Naive thymus-derived CD4-positive, alpha-beta T cell (primary cell): ENCODE results near the gene ATAD1. TPM values are rescaled to one million over a fixed set of nuclear protein-coding genes. Genes with fewer than 3 reads are reported as not detected.
A peak's percentile ranks its signal among the peaks of the same experiment; 100 is the strongest.
"Not testable (repeated sequence)": the region's sequence is repeated elsewhere in the genome, so short reads cannot be mapped to it uniquely, and the experiment has no call there.

ENCODE experiments used
- ATAC-seq: fragments of 150-1000 bp; cut with Tn5 transposase; 2 replicates; pipeline ENCODE4 v1.10.0; 2021; ENCODE audit warnings: mild to moderate bottlenecking, moderate library complexity
- CTCF ChIA-PET: fragments of 350-600 bp; sonication (Branson Sonifier 250); formaldehyde crosslinking; loops from one replicate; lab custom pipeline; 2021; ENCODE audit warnings: antibody characterized with exemption; lab: Charles Lee
- POLR2A ChIA-PET: fragments of 350-600 bp; sonication (Branson Sonifier 250); formaldehyde crosslinking; loops from one replicate; lab custom pipeline; 2021; ENCODE audit warnings: antibody characterized with exemption, inconsistent platforms; lab: Charles Lee
- DNase-seq, 9 donors: peaks; one replicate each; pipeline versions ENCODE4 v3.0.0 to v3.0.0-alpha.2; 2020 to 2022; ENCODE audit warnings: mixed read lengths in 1 of 9
- H3K27ac ChIP-seq: one replicate; pipeline ENCODE4 v1.7.0; 2013; ENCODE audit warnings: mild to moderate bottlenecking, low read depth, low read length, moderate library complexity
- H3K27me3 ChIP-seq, 2 donors: one replicate each; pipeline ENCODE4 v1.7.0; 2013; ENCODE audit warnings: low read length in 2 of 2, mild to moderate bottlenecking in 2 of 2, moderate library complexity in 2 of 2; ENCODE audit not compliant: control insufficient read depth in 2 of 2, insufficient read depth in 2 of 2
- H3K36me3 ChIP-seq, 3 experiments: 1 replicate in 2 of 3; 2 replicates in 1 of 3; pipeline ENCODE4 v1.7.0; 2013; ENCODE audit warnings: low read length in 3 of 3, mild to moderate bottlenecking in 3 of 3, moderate library complexity in 1 of 3; ENCODE audit not compliant: insufficient read depth in 3 of 3, control insufficient read depth in 2 of 3
- H3K4me1 ChIP-seq, 2 donors: one replicate each; pipeline ENCODE4 v1.7.0; 2013; ENCODE audit warnings: low read length in 2 of 2, mild to moderate bottlenecking in 2 of 2, moderate library complexity in 1 of 2; ENCODE audit not compliant: control insufficient read depth in 2 of 2, insufficient read depth in 2 of 2
- H3K4me3 ChIP-seq: 2 replicates; pipeline ENCODE4 v1.7.0; 2013; ENCODE audit warnings: mild to moderate bottlenecking, low read length
- H3K9me3 ChIP-seq, 3 experiments: 1 replicate in 2 of 3; 2 replicates in 1 of 3; pipeline ENCODE4 v1.7.0; 2013; ENCODE audit warnings: low read length in 3 of 3; ENCODE audit not compliant: control insufficient read depth in 2 of 3
- H3K27ac Mint-ChIP-seq, 9 donors: one replicate each; pipeline ENCODE4 v1.8.0; 2020 to 2022; ENCODE audit warnings: mixed read lengths in 9 of 9, mild to moderate bottlenecking in 8 of 9, moderate library complexity in 5 of 9, inconsistent platforms in 2 of 9
- H3K27me3 Mint-ChIP-seq, 5 donors: one replicate each; pipeline ENCODE4 v1.8.0; 2021 to 2022; ENCODE audit warnings: mixed read lengths in 5 of 5, mild to moderate bottlenecking in 1 of 5
- H3K36me3 Mint-ChIP-seq, 5 donors: one replicate each; pipeline ENCODE4 v1.8.0; 2020 to 2022; ENCODE audit warnings: mixed read lengths in 5 of 5, mild to moderate bottlenecking in 3 of 5, inconsistent platforms in 1 of 5
- H3K4me1 Mint-ChIP-seq, 7 donors: one replicate each; pipeline ENCODE4 v1.8.0; 2020 to 2022; ENCODE audit warnings: mixed read lengths in 7 of 7, mild to moderate bottlenecking in 3 of 7, inconsistent platforms in 1 of 7
- H3K4me3 Mint-ChIP-seq, 10 donors: one replicate each; pipeline ENCODE4 v1.8.0; 2020 to 2022; ENCODE audit warnings: mild to moderate bottlenecking in 10 of 10, mixed read lengths in 10 of 10, moderate library complexity in 6 of 10, inconsistent platforms in 2 of 10
- H3K9me3 Mint-ChIP-seq, 11 donors: one replicate each; pipeline ENCODE4 v1.8.0; 2020 to 2022; ENCODE audit warnings: mixed read lengths in 11 of 11, mild to moderate bottlenecking in 4 of 11, inconsistent platforms in 1 of 11, moderate library complexity in 1 of 11
- intact Hi-C, 2 donors: fragments of 100-400 bp; cut with micrococcal nuclease; formaldehyde crosslinking; loops; one replicate each; pipeline ENCODE4 v1.15.1; 2023
- polyA plus RNA-seq, 2 donors: library from polyadenylated mRNA; unstranded; fragments of 300-500 nt; fragmentation: Illumina TruSeq; gene quantifications; one replicate each; pipeline ENCODE4 v1.2.3, GENCODE V29; 2021
- total RNA-seq, 6 experiments: library from RNA in 5 of 6; stranded (reverse) in 5 of 6; gene quantifications; 1 replicate in 5 of 6; 2 replicates in 1 of 6; pipeline ENCODE4 v1.2.3 and lab custom pipeline; 2021 to 2026

The ATAD1 gene
- total and polyA plus RNA-seq, 7 experiments from 2014 or later, result 33.5 to 53.4 (median 38.6) TPM

DNA sequence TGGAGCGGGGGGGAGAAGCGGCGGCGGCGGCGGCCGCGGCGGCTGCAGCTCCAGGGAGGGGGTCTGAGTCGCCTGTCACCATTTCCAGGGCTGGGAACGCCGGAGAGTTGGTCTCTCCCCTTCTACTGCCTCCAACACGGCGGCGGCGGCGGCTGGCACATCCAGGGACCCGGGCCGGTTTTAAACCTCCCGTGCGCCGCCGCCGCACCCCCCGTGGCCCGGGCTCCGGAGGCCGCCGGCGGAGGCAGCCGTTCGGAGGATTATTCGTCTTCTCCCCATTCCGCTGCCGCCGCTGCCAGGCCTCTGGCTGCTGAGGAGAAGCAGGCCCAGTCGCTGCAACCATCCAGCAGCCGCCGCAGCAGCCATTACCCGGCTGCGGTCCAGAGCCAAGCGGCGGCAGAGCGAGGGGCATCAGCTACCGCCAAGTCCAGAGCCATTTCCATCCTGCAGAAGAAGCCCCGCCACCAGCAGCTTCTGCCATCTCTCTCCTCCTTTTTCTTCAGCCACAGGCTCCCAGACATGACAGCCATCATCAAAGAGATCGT is 46.0 kb upstream of the ATAD1 start:
- Mint-ChIP-seq H3K36me3 (peaks cover 4 to 22% (median 8%) of the 10 kb centered on the region in 5 donors), H3K4me1 (peaks cover 32 to 52% (median 43%) of the 10 kb centered on the region in 7 donors), H3K27ac (peak overlapping the region; percentile 88 to 97 (median 93)), H3K4me3 (peak overlapping the region; percentile 89 to 99 (median 96))
- Histone ChIP-seq H3K27ac (peak overlapping the region; percentile 75), H3K36me3 (peaks cover 0 to 10% (median 0%) of the 10 kb centered on the region in 3 experiments), H3K4me3 (peak overlapping the region; percentile 85), H3K4me1 (peaks cover 15 to 16% of the 10 kb centered on the region in 2 donors)
- intact Hi-C loops, result loop anchor here (2.0 to 10.0 kb wide), 20 partner anchors 49 to 1551 kb away; partner anchors contain the start of genes FAS (in 2 of the 2), GLUD1 (in 2 of the 2), SHLD2 (in 2 of the 2) and IFIT1 (in 1 of the 2)
- POLR2A ChIA-PET, result interaction anchor here (0.7 to 6.5 kb wide), 18 partner anchors 8 to 961 kb away, joined by 3 to 104 read pairs (median 11); partner anchors contain the start of genes ATAD1 and RNLS
- ATAC-seq, H3K27me3 Mint-ChIP-seq, H3K9me3 Mint-ChIP-seq, H3K27me3 ChIP-seq, H3K9me3 ChIP-seq: not testable (repeated sequence)
- DNase-seq, result peak in 8 of 9 donors; percentile 11 to 44 (median 22)
- CTCF ChIA-PET, result interaction anchor here (0.7 to 8.4 kb wide), 2 partner anchors 524 to 618 kb away, joined by 3 to 108 read pairs; no protein-coding TSS in a partner anchor

DNA sequence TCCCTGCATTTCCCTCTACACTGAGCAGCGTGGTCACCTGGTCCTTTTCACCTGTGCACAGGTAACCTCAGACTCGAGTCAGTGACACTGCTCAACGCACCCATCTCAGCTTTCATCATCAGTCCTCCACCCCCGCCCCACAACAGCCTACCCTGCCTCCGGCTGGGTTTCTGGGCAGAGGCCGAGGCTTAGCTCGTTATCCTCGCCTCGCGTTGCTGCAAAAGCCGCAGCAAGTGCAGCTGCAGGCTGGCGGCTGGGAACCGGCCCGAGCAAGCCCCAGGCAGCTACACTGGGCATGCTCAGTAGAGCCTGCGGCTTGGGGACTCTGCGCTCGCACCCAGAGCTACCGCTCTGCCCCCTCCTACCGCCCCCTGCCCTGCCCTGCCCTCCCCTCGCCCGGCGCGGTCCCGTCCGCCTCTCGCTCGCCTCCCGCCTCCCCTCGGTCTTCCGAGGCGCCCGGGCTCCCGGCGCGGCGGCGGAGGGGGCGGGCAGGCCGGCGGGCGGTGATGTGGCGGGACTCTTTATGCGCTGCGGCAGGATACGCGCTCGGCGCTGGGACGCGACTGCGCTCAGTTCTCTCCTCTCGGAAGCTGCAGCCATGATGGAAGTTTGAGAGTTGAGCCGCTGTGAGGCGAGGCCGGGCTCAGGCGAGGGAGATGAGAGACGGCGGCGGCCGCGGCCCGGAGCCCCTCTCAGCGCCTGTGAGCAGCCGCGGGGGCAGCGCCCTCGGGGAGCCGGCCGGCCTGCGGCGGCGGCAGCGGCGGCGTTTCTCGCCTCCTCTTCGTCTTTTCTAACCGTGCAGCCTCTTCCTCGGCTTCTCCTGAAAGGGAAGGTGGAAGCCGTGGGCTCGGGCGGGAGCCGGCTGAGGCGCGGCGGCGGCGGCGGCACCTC is 45.3 kb upstream of the ATAD1 start, which contains the start of the genes KLLN and PTEN:
Gene KLLN, minus strand, starts transcription at position 481 of the 891 bp plus-strand sequence. CDS start 1,046 bp downstream, outside the sequence.
Gene PTEN, plus strand, starts transcription at position 573 of the 891 bp plus-strand sequence. CDS start 845 bp downstream, outside the sequence.
- ATAC-seq (peak; percentile 60), DNase-seq (peak; percentile 75 to 87 (median 84))
- Mint-ChIP-seq H3K27ac (peak within 1 kb of the TSS; percentile 91 to 99 (median 97)), H3K27me3 (no peaks in the 10 kb centered on the region), H3K4me3 (peak within 1 kb of the TSS; percentile 94 to 100 (median 96)), H3K4me1 (peaks cover 25 to 45% (median 36%) of the 10 kb centered on the region in 7 donors), H3K9me3 (peaks cover 0 to 10% (median 0%) of the 10 kb centered on the region in 11 donors), H3K36me3 (peaks cover 0 to 17% (median 4%) of the 10 kb centered on the region in 5 donors)
- Histone ChIP-seq H3K27ac (peak within 1 kb of the TSS; percentile 75), H3K4me1 (peaks cover 8 to 16% of the 10 kb centered on the region in 2 donors), H3K27me3 (no peaks in the 10 kb centered on the region), H3K4me3 (peak within 1 kb of the TSS; percentile 90), H3K9me3 (no peaks in the 10 kb centered on the region), H3K36me3 (peaks cover 0 to 10% (median 0%) of the 10 kb centered on the region in 3 experiments)
- ChIA-PET CTCF (interaction anchor here (0.5 to 8.4 kb wide), 8 partner anchors 11 to 618 kb away, joined by 3 to 108 read pairs (median 4); partner anchors contain the start of gene ATAD1), POLR2A (interaction anchor here (0.5 to 6.5 kb wide), 36 partner anchors 8 to 1780 kb away, joined by 3 to 104 read pairs (median 4); partner anchors contain the start of genes ATAD1 and RNLS)
- intact Hi-C loops, result loop anchor here (2.0 to 10.0 kb wide), 20 partner anchors 50 to 1552 kb away; partner anchors contain the start of genes FAS (in 2 of the 2), GLUD1 (in 2 of the 2), SHLD2 (in 2 of the 2) and IFIT1 (in 1 of the 2)

DNA sequence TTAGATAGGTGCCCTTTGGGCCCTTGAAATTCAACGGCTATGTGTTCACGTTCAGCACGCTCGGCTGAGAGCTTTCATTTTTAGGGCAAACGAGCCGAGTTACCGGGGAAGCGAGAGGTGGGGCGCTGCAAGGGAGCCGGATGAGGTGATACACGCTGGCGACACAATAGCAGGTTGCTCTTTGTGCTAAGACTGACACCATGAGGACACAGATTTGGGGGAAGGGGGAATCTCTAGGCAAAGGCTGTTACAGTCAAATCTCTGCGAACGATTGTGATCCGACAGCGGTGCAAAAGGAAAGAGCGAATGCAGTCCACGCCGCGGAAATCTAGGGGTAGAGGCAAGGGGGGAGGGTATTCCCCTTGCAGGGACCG is 44.6 kb upstream of the ATAD1 start:
- Mint-ChIP-seq H3K27me3 (no peaks in the 10 kb centered on the region), H3K9me3 (peaks cover 0 to 10% (median 0%) of the 10 kb centered on the region in 11 donors), H3K4me1 (peaks cover 25 to 39% (median 36%) of the 10 kb centered on the region in 7 donors), H3K36me3 (peaks cover 0 to 17% (median 4%) of the 10 kb centered on the region in 5 donors), H3K27ac (peak overlapping the region; percentile 90 to 99 (median 97)), H3K4me3 (peak overlapping the region; percentile 91 to 100 (median 96))
- intact Hi-C loops, result loop anchor here (1.0 to 10.0 kb wide), 29 partner anchors 9 to 1552 kb away; partner anchors contain the start of genes ATAD1 (in 2 of the 2), FAS (in 2 of the 2), GLUD1 (in 2 of the 2) and SHLD2 (in 2 of the 2)
- Histone ChIP-seq H3K27ac (peak overlapping the region; percentile 75), H3K27me3 (no peaks in the 10 kb centered on the region), H3K4me1 (peaks cover 6 to 16% of the 10 kb centered on the region in 2 donors), H3K4me3 (peak overlapping the region; percentile 90), H3K9me3 (no peaks in the 10 kb centered on the region), H3K36me3 (peaks cover 0 to 10% (median 0%) of the 10 kb centered on the region in 3 experiments)
- ChIA-PET POLR2A (interaction anchor here (0.5 to 6.5 kb wide), 40 partner anchors 9 to 1781 kb away, joined by 3 to 104 read pairs (median 5); partner anchors contain the start of genes ATAD1, IFIT2, RNLS and STAMBPL1), CTCF (interaction anchor here (0.5 to 8.4 kb wide), 7 partner anchors 12 to 530 kb away, joined by 3 to 108 read pairs (median 4); partner anchors contain the start of gene ATAD1)
- ATAC-seq (peak; percentile 50), DNase-seq (peak in 3 of 9 donors; percentile 78 to 87 (median 87))

DNA sequence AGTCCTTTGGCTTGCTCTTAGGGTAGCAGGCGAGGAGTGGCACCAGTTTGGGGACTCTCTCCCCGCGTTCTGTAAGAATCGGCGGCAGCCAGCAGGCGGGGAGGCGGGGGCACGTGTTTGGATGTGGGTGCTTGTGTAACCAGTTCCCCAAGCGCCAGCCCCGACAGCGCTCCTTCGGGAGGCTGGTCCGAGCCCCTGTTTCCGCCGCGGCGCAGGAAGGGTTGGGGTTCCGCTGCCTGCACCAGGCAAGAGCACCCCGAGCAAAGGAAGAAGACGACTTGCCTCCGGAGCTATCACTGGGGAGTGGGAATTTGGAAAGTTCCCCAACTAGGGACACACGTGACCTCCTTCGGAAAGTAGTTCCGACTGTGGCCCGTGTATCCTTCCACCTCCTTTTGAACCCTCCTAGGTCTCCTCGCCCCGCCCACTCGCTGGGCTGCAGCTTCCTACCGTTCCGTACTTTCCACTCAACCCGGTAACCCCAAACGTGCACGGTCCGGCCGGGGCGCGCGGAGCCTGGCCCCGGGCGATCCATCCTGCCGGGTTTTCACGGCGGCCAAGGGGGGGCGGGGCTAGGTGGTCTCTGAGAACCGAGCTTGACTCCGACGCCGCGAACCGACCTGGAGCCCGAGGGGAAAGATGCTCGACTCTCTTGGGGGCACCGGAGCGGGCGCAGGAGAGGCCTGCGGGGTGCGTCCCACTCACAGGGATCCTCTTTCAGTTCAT is 44.1 kb upstream of the ATAD1 start:
- no peaks in the 10 kb centered on the region for H3K27me3 ChIP-seq
- peak; percentile 85 to 95 (median 93) for DNase-seq
- H3K27ac ChIP-seq, result peak overlapping the region; percentile 75
- peaks cover 0 to 15% (median 4%) of the 10 kb centered on the region in 5 donors for H3K36me3 Mint-ChIP-seq
- POLR2A ChIA-PET, result interaction anchor here (0.6 to 6.5 kb wide), 38 partner anchors 10 to 1782 kb away, joined by 3 to 104 read pairs (median 6); partner anchors contain the start of genes ATAD1, IFIT2, RNLS and STAMBPL1
- peaks cover 0 to 10% (median 0%) of the 10 kb centered on the region in 3 experiments for H3K36me3 ChIP-seq
- H3K4me3 ChIP-seq, result peak overlapping the region; percentile 90
- no peaks in the 10 kb centered on the region for H3K27me3 Mint-ChIP-seq
- intact Hi-C loops, result loop anchor here (1.0 to 10.0 kb wide), 29 partner anchors 9 to 1553 kb away; partner anchors contain the start of genes ATAD1 (in 2 of the 2), FAS (in 2 of the 2), GLUD1 (in 2 of the 2) and SHLD2 (in 2 of the 2)
- no peaks in the 10 kb centered on the region for H3K9me3 ChIP-seq
- H3K4me1 ChIP-seq, result peaks cover 6 to 16% of the 10 kb centered on the region in 2 donors
- H3K9me3 Mint-ChIP-seq, result peaks cover 0 to 10% (median 0%) of the 10 kb centered on the region in 11 donors
- peaks cover 25 to 36% (median 32%) of the 10 kb centered on the region in 7 donors for H3K4me1 Mint-ChIP-seq
- ATAC-seq, result peak; percentile 86
- H3K27ac Mint-ChIP-seq, result peak overlapping the region; percentile 90 to 99 (median 97)
- peak overlapping the region; percentile 91 to 100 (median 96) for H3K4me3 Mint-ChIP-seq
- CTCF ChIA-PET, result interaction anchor here (0.5 to 8.4 kb wide), 13 partner anchors 10 to 692 kb away, joined by 3 to 108 read pairs (median 5); partner anchors contain the start of gene ATAD1

- H3K4me3 Mint-ChIP-seq, result peak overlapping the region; percentile 91 to 100 (median 96)
Measured at GRCh38 chr10:87861566-87861952, 43.5 kb upstream of the ATAD1 start.

More at GRCh38 chr10:87861566-87861952, 43.5 kb upstream of the ATAD1 start:
- Histone ChIP-seq H3K9me3 (no peaks in the 10 kb centered on the region), H3K4me3 (peak overlapping the region; percentile 90), H3K4me1 (peaks cover 1 to 16% of the 10 kb centered on the region in 2 donors), H3K36me3 (peaks cover 0 to 10% (median 0%) of the 10 kb centered on the region in 3 experiments), H3K27me3 (no peaks in the 10 kb centered on the region), H3K27ac (peak overlapping the region; percentile 75)
- intact Hi-C loops, result loop anchor here (5.0 to 10.0 kb wide), 14 partner anchors 56 to 1441 kb away; partner anchors contain the start of genes GLUD1 (in 2 of the 2), SHLD2 (in 2 of the 2), FAS (in 1 of the 2) and IFIT2 (in 1 of the 2)
- CTCF ChIA-PET, result interaction anchor here (0.8 to 8.4 kb wide), 11 partner anchors 10 to 692 kb away, joined by 3 to 108 read pairs (median 5); partner anchors contain the start of gene ATAD1
- Mint-ChIP-seq H3K27ac (peak overlapping the region; percentile 90 to 99 (median 97)), H3K9me3 (peaks cover 0 to 10% (median 0%) of the 10 kb centered on the region in 11 donors), H3K36me3 (peaks cover 0 to 12% (median under 1%) of the 10 kb centered on the region in 5 donors), H3K4me1 (peaks cover 23 to 36% (median 27%) of the 10 kb centered on the region in 7 donors), H3K27me3 (no peaks in the 10 kb centered on the region)
- POLR2A ChIA-PET, result interaction anchor here (0.6 to 6.5 kb wide), 25 partner anchors 10 to 1440 kb away, joined by 3 to 104 read pairs (median 7); partner anchors contain the start of genes ATAD1, IFIT2, RNLS and STAMBPL1
- DNase-seq (peak in 2 of 9 donors; percentile 15 to 32), ATAC-seq (peak; percentile 3)
